ENCODE data around the gene NFYA. TPM values are rescaled to one million over a fixed set of nuclear protein-coding genes. Genes with fewer than 3 reads are reported as not detected.
A peak's percentile ranks its signal among the peaks of the same experiment; 100 is the strongest.

Gene NFYA
- total RNA-seq, 2 donors from 2014 or later = 9.2 to 20.6 TPM

DNA sequence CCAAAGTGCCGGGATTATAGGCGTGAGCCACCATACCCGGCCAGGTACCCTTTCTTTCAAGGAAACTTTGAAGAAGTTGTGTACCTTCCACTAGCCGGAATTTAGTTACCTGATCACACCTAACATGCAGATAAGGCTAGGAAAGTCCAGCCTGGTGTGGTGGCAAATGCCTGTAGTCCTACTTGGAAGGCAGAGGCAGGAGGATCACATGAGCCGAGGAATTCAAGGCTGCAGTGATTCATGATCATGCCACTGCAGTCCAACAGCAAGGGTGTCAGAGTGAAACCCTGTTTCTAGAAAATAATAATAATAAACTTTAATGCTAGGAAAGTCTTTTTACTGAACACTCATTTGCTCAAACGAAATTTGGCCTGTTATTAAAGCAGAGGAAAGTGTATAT, 21.0 kb downstream of the NFYA start:
- Histone ChIP-seq H3K4me3 (no peak overlapping the region), H3K36me3 (peaks cover 39% of the 10 kb centered on the region), H3K4me1 (ENCODE audit: control insufficient read depth in 1 of 2, low read depth in 2 of 2) (peaks cover 0 to 24% of the 10 kb centered on the region in 2 donors), H3K27me3 (replicated peaks; ENCODE audit: insufficient read depth) (no peaks in the 10 kb centered on the region), H3K9me3 (no peaks in the 10 kb centered on the region), H3K27ac (no peak overlapping the region)
- no peak for TF ChIP-seq CTCF (IDR thresholded peaks at IDR 0.05)
- ATAC-seq (ENCODE audit: insufficient number of reproducible peaks, low FRiP score, low read depth) (no peak), DNase-seq (ENCODE audit: low spot score) (no peak)

GRCh38 chr6:41097467-41098090, 24.8 kb downstream of the NFYA start:
- peaks cover 28% of the 10 kb centered on the region for H3K36me3 ChIP-seq
- no peak for ATAC-seq (ENCODE audit: insufficient number of reproducible peaks, low FRiP score, low read depth)

GRCh38 chr6:41098366-41098765, 25.6 kb downstream of the NFYA start:
- DNase-seq (ENCODE audit: low spot score) = no peak
- no peak for ATAC-seq (ENCODE audit: insufficient number of reproducible peaks, low FRiP score, low read depth)
- peaks cover 0 to 22% of the 10 kb centered on the region in 2 donors for H3K4me1 ChIP-seq (ENCODE audit: control insufficient read depth in 1 of 2, low read depth in 2 of 2)
- no peak for TF ChIP-seq CTCF (IDR thresholded peaks at IDR 0.05)
- no peaks in the 10 kb centered on the region for H3K9me3 ChIP-seq
- H3K36me3 ChIP-seq = peaks cover 21% of the 10 kb centered on the region
- peak overlapping the region; percentile 22 to 29 for H3K27ac ChIP-seq
- no peaks in the 10 kb centered on the region for H3K27me3 ChIP-seq (replicated peaks; ENCODE audit: insufficient read depth)
- no peak overlapping the region for H3K4me3 ChIP-seq

More at GRCh38 chr6:41097467-41098090, 24.8 kb downstream of the NFYA start:
- DNase-seq (ENCODE audit: low spot score) = no peak
- Histone ChIP-seq H3K27ac (peak overlapping the region; percentile 22 to 29), H3K4me3 (no peak overlapping the region), H3K4me1 (ENCODE audit: control insufficient read depth in 1 of 2, low read depth in 2 of 2) (peaks cover 0 to 22% of the 10 kb centered on the region in 2 donors), H3K27me3 (replicated peaks; ENCODE audit: insufficient read depth) (no peaks in the 10 kb centered on the region), H3K9me3 (no peaks in the 10 kb centered on the region)
- TF ChIP-seq CTCF (IDR thresholded peaks at IDR 0.05) = no peak

- Histone ChIP-seq H3K4me1 (ENCODE audit: control insufficient read depth in 1 of 2, low read depth in 2 of 2) (peaks cover 0 to 22% of the 10 kb centered on the region in 2 donors), H3K36me3 (peaks cover 4% of the 10 kb centered on the region), H3K4me3 (no peak overlapping the region), H3K27me3 (replicated peaks; ENCODE audit: insufficient read depth) (no peaks in the 10 kb centered on the region), H3K27ac (no peak overlapping the region), H3K9me3 (no peaks in the 10 kb centered on the region)
- TF ChIP-seq CTCF (IDR thresholded peaks at IDR 0.05) = no peak
- DNase-seq (ENCODE audit: low spot score) = no peak
- ATAC-seq (ENCODE audit: insufficient number of reproducible peaks, low FRiP score, low read depth) = no peak
Measured at GRCh38 chr6:41100871-41101287, 28.1 kb downstream of the NFYA start.

DNA sequence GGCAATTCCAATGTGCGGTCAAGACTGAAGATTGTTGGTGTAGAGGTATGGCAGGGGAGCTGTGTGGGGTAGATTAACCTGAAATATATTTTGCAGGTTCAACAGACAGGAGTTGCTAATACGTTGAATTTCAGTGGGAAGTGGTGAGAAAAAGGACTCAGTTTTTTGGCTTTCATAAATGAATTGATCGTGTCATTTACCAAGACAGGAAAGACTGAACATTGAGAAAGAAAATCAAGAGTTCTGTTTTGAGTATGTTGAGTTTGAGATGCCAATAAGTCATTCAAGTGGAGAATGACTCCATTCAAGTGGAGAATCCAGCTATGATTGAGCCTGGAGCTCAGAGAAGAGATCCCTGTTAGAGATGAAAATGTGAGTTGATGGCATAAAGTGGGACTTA, 31.1 kb downstream of the NFYA start:
- Histone ChIP-seq H3K27me3 (replicated peaks; ENCODE audit: insufficient read depth) (no peaks in the 10 kb centered on the region), H3K4me3 (no peak overlapping the region), H3K27ac (no peak overlapping the region), H3K36me3 (no peaks in the 10 kb centered on the region), H3K4me1 (ENCODE audit: control insufficient read depth in 1 of 2, low read depth in 2 of 2) (peaks cover 0 to 8% of the 10 kb centered on the region in 2 donors), H3K9me3 (no peaks in the 10 kb centered on the region)
- no peak for DNase-seq (ENCODE audit: low spot score)
- ATAC-seq (ENCODE audit: insufficient number of reproducible peaks, low FRiP score, low read depth) = no peak
- no peak for TF ChIP-seq CTCF (IDR thresholded peaks at IDR 0.05)

Measured in thoracic aorta (tissue), 2 donors.